Stimulated activated CD8-positive, alpha-beta memory T cell treated with anti-CD3 and anti-CD28 coated beads, Interleukin-15, amount 100 ng/mL, for 1 hour (primary cell): ENCODE data around the gene RGR.

ENCODE experiments used
- DNase-seq: peaks from one replicate; pipeline ENCODE4 v3.0.0-alpha.2; 2020; ENCODE audit warnings: low read depth

RGR gene

DNA sequence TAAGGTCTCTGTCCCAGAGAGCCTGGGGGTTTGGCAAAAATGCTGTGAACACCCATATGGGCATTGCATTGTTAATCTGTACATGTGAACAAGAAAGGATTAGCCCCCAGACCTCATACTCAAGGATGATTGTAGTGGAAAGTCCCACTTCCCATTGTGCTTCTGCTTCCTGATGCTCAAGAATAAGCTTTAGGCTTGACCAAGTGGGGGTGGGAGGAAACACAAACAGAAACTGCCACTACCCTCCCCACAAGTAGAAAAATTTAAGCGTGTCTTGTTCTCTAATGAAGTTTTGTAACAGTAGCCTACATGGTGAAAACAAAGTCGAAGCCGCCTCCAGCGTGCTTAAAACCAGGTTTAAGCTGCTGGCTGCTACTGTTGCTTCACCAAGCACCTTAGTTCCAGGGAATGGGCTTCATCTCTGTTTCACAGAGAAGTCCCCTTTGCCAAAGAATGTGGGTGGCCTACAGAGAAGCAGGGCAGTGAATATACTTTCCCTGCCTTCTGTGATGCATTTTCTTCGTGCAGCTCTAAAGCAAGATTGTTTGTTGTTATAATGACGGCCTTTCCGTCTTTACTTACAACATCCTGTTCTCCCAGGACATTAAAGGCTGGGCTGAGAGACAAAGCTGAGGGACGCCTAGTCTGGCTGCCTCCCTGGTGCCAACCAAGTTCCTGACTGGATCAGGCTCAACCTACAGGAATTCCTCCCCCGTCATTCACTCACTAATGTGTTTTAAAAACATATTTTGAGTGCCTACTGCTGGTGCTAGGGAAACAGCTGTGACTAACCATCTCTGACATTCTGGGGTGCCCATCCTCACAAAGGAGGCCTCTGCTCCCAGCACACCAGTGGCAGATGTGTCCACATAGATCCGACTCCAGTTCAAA, 51.5 kb downstream of the RGR start:
- no peak for DNase-seq

DNA sequence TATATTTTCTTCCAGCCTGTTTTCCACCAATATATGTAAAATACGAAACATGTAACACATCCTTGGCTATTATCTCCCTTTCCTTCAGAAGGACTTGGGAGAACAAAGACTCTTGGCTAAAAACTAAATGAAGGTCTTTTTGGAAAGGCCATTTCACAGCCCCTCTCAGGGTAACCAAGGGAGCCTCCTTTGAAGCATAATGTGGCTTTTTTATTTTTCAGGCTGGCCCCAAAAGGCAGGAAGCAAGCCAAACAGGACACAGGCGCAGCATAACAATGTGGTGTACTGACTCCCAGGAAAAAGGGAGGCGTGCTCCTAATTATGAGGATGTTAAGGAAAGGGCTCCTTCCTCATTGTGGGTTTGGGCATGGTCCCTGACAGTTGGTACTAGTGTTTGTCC, 53.2 kb downstream of the RGR start:
- DNase-seq = no peak

DNA sequence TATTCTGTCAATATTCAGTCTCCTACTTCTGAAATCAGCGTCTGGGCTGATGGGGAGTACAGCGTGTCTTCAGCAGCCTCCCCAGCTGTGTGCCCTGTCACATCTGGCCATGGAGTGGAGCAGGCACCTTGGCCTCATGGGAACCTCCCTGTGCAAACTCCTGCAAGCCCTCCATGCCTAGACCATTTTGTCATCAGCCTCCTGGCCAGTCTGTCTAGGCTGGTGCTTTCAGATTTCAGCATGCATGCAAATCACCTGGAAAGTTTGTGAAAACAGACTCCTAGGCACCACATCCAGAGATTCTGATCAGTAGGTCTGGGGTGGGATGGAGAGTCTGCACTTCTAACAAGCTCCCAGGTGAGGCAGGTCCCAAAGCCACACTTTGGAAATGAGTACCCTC, 57.4 kb downstream of the RGR start:
- DNase-seq = no peak

DNA sequence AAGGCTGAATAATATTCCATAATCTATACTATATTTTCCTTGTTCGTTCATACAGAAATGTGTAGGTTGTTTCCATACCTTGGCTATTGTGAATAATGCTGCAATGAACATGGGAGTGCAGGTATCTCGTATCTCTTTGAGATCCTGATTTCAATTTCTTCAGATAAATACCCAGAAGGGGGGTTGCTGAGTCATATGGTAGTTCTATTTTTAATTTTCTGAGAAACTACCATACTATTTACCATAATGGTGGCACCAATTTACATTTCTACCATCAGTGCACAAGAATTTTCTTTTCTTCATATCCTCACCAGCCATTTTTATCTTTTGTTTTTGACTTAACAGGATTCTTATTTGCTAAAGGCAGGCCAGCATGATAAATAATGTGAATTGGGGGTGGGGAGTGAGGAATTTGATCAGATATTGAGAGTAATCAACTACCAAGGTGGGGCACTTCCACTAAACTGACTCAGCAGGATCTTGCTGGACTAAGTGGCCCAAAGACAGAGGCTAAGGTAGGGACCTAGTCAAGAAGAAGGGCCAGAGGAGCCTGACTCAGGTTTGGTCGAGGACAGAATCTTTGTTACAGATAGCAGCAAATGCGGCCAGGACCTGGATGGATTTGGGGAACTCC, 62.0 kb downstream of the RGR start:
- DNase-seq = no peak

DNA sequence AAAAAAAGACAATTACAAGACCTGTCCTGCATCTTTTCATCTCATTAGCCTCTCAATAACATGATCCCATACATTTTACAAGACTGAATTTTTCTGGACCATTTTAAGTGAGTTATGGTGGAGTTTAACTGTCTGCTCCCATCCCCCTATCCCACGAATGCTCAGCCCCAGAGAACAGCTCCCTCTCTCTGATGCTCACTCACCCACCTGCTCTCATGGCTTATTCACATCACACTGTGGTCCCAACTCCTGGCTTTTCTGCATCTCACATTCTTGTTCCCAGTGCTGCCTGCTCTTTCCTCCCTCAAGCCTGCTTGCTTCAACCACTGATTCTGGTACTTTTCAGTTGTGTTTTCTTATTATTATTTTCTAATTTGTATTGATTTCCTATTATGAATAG, 63.2 kb downstream of the RGR start:
- no peak for DNase-seq

- DNase-seq = no peak
Measured at GRCh38 chr10:84308481-84309304, 63.8 kb downstream of the RGR start.
